Brain microvascular endothelial cell (primary cell): ENCODE results near the gene WASHC4.

Experiments
- DNase-seq: peaks from one replicate; pipeline ENCODE4 v3.0.0-alpha.2; 2020
- H3K27ac ChIP-seq: fragments of 250-450 bp; sonication (Bioruptor Pico); 2 replicates; pipeline ENCODE4 v1.5.1; 2020; ENCODE audit warnings: mild to moderate bottlenecking, moderate library complexity
- H3K27me3 ChIP-seq: fragments of 250-450 bp; sonication (Bioruptor Pico); replicated peaks from 2 replicates; pipeline ENCODE4 v1.5.1; 2020; ENCODE audit warnings: mild to moderate bottlenecking
- H3K36me3 ChIP-seq: fragments of 250-450 bp; sonication (Bioruptor Pico); replicated peaks from 2 replicates; pipeline ENCODE4 v1.5.1; 2020; ENCODE audit warnings: mild to moderate bottlenecking
- H3K4me3 ChIP-seq: 2 replicates; pipeline ENCODE4 v1.5.1; 2011; ENCODE audit warnings: low read depth, mild to moderate bottlenecking, control low read depth, low read length, moderate library complexity
- in situ Hi-C: cut with HindIII; loops from 2 replicates; pipeline ENCODE4 v1.10.0; 2017; ENCODE audit warnings: low sequenced_read_pairs, low pct_ligation_motif_present
- TF ChIP-seq, protein P1 (sequence below): IDR thresholded peaks from 2 replicates; pipeline ENCODE4 v1.5.1; 2011; ENCODE audit warnings: low read depth, mild to moderate bottlenecking, moderate library complexity, low read length, control low read depth, inconsistent platforms; ENCODE audit errors: missing control alignments

The WASHC4 gene

DNA sequence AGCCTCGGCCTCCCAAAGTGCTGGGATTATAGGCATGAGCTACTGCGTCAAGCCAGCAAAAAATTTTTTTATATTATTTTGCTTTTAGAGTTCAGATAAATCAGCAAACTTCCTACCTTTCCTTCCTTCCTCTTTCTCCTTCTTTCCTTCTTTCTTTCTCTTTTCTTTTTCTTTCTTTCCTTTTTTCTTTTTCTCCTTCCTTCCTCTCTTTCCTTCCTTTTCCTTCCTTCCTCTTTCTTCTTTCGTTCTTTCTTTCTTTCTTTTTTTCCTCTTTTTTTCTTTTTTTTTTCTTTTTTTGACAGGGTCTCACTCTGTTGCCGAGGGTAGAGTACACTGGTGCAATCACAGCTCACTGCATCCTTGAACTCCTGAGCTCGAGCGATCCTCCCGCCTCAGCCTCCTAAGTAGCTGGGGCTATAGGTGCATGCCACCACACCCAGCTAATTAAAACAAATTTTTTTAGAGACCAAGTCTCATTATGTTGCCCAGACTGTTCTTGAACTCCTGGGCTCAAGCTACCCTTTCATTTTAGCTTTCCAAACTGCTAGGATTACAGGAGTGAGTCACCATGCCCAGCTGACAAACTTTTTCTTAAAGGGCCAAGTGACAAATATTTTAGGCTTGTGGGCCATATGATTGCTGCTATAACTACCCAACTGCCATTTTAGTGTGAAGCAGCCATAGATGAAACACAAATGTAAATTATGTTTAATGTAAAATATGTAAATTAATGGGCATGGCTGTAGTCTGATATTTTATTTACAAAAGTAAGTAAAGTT is 7.1 kb upstream of the WASHC4 start:
- in situ Hi-C loops = no loop called here
- H3K27me3 ChIP-seq = no peaks in the 10 kb centered on the region
- H3K27ac ChIP-seq = no peak overlapping the region
- TF ChIP-seq, protein P1, sequence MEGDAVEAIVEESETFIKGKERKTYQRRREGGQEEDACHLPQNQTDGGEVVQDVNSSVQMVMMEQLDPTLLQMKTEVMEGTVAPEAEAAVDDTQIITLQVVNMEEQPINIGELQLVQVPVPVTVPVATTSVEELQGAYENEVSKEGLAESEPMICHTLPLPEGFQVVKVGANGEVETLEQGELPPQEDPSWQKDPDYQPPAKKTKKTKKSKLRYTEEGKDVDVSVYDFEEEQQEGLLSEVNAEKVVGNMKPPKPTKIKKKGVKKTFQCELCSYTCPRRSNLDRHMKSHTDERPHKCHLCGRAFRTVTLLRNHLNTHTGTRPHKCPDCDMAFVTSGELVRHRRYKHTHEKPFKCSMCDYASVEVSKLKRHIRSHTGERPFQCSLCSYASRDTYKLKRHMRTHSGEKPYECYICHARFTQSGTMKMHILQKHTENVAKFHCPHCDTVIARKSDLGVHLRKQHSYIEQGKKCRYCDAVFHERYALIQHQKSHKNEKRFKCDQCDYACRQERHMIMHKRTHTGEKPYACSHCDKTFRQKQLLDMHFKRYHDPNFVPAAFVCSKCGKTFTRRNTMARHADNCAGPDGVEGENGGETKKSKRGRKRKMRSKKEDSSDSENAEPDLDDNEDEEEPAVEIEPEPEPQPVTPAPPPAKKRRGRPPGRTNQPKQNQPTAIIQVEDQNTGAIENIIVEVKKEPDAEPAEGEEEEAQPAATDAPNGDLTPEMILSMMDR = no peak
- no peak overlapping the region for H3K4me3 ChIP-seq
- DNase-seq = peak; percentile 55
- H3K36me3 ChIP-seq = no peaks in the 10 kb centered on the region

DNA sequence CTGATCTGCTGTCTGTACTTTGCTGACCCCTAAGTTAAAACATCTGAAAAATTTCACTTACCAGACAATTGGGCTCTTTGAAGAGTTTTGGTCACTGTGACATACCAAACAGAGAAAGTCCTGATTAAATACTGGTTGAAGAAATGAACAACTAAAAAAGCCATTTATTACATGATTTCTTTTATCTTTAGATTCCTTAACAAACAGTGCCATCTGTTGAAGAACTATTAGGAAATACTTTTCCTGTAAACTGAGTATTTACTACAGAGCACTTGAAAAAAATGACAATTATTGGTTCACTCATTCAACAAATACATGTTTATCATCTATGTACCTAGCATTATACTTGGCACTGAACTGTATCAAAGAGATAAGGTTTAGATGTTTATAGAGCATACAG is 6.5 kb upstream of the WASHC4 start:
- H3K4me3 ChIP-seq = no peak overlapping the region
- in situ Hi-C loops = no loop called here
- H3K27ac ChIP-seq = no peak overlapping the region
- H3K36me3 ChIP-seq = no peaks in the 10 kb centered on the region
- no peaks in the 10 kb centered on the region for H3K27me3 ChIP-seq
- TF ChIP-seq, protein P1 = no peak
- no peak for DNase-seq

DNA sequence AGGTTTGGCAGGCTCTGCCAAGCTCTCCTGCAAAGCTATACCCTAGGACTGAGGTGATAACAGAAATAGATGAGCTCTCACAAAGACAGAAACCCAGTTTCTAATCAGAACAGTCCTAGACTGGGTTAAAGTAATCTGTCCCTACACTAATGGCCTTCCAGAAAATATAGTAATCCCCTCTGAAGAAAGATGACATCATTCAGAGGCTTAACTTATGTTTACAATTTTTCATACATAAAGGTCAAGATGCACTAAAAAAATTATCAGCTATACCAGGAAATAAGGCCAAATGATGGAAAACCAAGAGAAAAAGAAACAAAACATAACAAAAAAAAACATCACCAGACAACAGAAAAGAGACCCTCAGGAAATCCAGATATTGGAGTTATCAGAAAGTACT is 4.9 kb upstream of the WASHC4 start:
- Histone ChIP-seq H3K4me3 (no peak overlapping the region), H3K36me3 (no peaks in the 10 kb centered on the region), H3K27ac (no peak overlapping the region), H3K27me3 (no peaks in the 10 kb centered on the region)
- TF ChIP-seq, protein P1 = no peak
- in situ Hi-C loops = no loop called here
- no peak for DNase-seq

DNA sequence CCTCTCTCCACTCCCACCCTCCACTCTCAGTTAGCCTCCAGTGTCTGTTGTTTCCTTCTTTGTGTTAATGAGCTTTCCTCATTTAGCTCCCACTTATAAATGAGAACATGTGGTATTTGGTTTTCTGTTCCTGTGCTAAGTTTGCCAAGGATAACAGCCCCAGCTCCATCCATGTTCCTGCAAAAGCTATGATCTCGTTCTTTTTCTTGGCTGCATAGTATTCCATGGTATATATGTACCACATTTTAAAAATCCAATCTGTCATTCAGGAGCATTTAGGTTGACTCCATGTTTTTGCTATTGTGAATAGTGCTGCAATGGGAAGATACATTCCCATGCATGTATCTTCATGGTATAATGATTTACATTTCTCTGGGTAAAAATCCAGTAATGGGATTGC is 2.8 kb upstream of the WASHC4 start:
- H3K27me3 ChIP-seq = no peaks in the 10 kb centered on the region
- DNase-seq = no peak
- H3K4me3 ChIP-seq = no peak overlapping the region
- H3K36me3 ChIP-seq = no peaks in the 10 kb centered on the region
- TF ChIP-seq, protein P1 = no peak
- in situ Hi-C loops = no loop called here
- no peak overlapping the region for H3K27ac ChIP-seq

DNA sequence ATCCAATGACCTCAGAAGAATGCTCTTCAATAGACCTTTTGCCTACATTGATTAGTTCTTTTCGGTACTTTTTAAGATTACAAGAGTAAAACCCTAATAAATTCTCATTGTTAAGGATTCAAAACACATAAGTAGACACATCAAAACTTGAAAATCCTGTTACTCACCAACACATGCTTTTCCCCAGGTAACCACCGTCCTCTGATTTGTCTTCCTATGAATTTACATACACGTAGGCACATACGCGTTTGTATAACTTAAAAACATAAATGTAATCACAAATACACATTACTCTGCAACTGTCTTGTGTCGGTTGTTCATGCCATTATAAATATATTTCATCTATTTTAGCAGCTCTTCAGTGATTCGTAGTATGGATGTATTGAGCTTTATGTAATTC is 910 bp upstream of the WASHC4 start:
- TF ChIP-seq, protein P1 = no peak
- Histone ChIP-seq H3K27me3 (no peaks in the 10 kb centered on the region), H3K36me3 (no peaks in the 10 kb centered on the region), H3K27ac (no peak overlapping the region), H3K4me3 (peak overlapping the region; percentile 96)
- in situ Hi-C loops = no loop called here
- no peak for DNase-seq

DNA sequence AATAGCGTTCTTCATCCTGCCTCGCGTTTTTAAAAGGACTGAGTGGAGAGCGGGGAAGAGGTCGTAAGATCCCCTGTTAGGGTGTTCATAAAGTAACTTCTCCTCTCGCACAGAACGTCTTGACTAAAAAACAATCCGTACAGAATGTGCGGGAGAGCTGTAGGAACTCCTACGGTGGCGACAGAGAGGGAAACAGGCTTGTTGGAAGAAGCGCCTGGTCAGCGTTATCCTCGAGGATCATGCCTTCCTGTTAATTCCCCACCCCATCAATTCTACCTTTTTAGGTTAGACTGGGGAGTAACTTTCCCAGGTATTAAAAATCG is 399 bp upstream of the WASHC4 start:
- Histone ChIP-seq H3K4me3 (peak overlapping the region; percentile 96), H3K36me3 (peaks cover 2% of the 10 kb centered on the region), H3K27me3 (no peaks in the 10 kb centered on the region), H3K27ac (peak overlapping the region; percentile 87)
- in situ Hi-C loops = no loop called here
- TF ChIP-seq, protein P1 = peak; percentile 12
- DNase-seq = peak; percentile 45
